GM18951 (cell line): ENCODE measurements around the gene CAMK2A.

ENCODE experiments used
- POLR2A ChIP-seq: IDR thresholded peaks from 4 replicates; pipeline ENCODE4 v1.6.1; 2011; ENCODE audit warnings: mild to moderate bottlenecking; ENCODE audit not compliant: insufficient read length, insufficient read depth; ENCODE audit errors: extremely low read depth
- in situ Hi-C: fragments of 300-500 bp; cut with MboI; formaldehyde crosslinking; loops from one replicate; pipeline ENCODE4 v1.12.0; 2022; ENCODE audit warnings: low sequenced_read_pairs, mixed read lengths, inconsistent platforms; ENCODE audit not compliant: unreplicated experiment

CAMK2A gene

DNA sequence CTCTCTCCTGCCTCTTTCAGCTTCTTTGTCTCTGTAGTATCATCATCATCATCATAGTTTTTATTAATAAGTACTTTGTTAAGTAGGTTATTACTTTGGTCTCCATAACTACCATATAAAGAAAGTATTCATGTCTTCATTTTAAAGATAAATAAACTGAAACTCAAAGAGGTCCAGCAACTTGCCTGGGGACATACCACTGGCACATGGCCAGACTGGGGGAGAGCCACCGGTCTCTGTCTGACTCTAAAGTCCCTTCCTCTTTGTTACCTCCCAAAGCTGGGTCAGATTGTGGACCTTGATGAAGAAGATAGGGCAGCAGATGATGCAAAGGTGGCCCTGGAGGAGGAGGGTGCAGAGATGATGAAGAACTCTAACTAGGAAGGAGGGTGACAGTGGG is 114.5 kb downstream of the CAMK2A start:
- TF ChIP-seq POLR2A = no peak
- in situ Hi-C loops = no loop called here

DNA sequence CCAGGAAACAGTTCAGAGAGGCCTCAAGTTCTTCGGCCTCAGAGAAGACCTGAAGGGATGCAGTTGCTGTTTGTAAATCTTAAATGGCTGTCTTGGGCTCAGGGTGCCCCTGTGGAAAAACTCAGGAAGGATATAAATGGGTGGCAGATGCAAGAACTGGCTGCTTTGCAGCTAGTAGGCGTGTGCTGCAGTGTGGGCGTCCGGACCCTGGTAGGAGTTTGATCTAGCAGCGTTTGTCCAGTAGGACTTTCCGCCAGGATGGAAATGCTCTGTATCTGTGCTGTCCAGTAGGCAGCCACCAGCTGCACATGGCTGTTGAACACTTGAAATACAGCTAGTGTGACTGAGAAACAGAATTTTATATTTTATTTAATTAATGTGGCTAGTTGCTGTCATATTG is 115.3 kb downstream of the CAMK2A start:
- in situ Hi-C loops = no loop called here

DNA sequence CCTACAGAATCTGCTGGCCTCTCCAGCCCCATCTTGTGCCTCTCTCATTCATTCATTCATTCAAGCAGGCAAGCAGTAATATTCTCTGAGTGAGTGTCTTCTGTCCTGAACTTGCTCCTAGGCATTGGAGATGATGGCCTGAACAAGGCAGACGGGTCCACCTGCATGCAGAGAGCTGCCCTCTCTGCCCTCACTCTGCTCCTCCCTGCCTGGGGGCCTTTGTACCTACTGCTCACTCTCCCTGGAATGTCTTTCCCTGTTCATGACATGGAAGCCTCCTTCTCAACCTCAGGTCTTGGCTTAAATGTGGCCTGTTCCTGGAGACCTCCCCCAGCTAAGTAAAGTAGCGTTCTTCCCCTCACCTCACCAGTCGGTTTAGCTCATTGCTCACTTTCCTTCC is 116.4 kb downstream of the CAMK2A start:
- in situ Hi-C loops = no loop called here
- TF ChIP-seq POLR2A = no peak

More for the DNA sequence above, 115.3 kb downstream of the CAMK2A start:
- TF ChIP-seq POLR2A = no peak

DNA sequence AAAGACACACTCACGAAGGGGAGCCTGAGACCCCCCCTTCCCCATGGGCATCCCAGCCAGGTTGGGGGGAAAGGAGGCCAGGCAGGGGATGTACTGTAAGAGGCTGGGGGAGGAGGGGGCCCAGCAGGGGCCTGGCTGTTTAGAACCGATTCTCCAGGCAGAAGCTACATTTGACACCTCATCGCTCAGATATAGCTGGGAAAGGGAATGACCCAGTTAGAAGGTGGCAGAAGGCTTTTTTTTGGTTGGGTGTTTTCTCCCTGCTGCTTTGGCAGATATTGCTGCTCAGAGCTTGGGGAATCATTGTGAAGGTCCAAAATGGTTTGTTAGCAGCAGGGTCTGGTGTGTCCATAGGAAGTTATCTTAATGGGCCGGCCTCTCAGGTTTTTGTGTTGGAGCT is 117.0 kb downstream of the CAMK2A start:
- in situ Hi-C loops = no loop called here
- no peak for TF ChIP-seq POLR2A

DNA sequence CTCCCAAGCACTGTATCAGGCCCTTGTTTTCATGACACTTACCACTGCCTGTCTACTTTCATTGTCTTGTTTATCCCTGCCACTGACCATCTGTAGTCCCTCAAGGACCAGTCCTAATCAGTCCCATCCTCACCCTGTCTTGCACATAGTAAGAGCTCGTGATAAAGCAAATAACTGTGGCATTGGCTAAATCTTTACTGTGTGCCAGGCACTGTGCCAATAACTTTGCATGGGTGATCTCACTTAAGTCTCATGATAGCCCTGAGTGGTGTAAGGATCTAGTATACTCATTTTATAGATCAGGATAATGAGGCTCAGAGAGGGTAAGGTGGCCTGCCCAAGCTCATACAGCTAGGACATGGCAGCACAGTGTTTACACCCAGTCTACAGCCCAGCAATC is 117.4 kb downstream of the CAMK2A start:
- in situ Hi-C loops = no loop called here
- no peak for TF ChIP-seq POLR2A
